HuH-7 (cell line): ENCODE measurements around the gene FRZB.
"Not testable (repeated sequence)": the region's sequence is repeated elsewhere in the genome, so short reads cannot be mapped to it uniquely, and the experiment has no call there.

ENCODE experiments used
- DNase-seq: peaks from one replicate; pipeline ENCODE4 v3.0.0; 2011; ENCODE audit warnings: low spot score

FRZB gene

DNA sequence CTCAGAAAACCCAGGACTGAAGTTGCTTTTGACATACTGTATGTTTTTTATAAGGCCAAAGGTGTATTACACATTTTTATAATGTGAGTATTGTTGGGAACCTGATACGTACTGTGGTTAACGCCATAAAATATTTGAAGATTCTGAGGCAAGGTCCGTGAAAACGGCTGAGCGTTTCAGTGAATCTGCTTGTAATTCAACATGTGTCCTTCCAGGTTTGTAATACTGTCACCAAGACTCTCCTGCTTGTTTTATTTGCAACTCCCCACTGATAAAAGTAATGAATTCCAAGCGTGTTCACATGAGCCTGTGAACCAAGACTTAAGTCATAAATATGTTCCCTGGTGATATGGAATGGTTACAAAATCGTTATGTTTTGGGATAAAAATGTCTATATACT lies 23.9 kb upstream of the FRZB start:
- no peak for DNase-seq

DNA sequence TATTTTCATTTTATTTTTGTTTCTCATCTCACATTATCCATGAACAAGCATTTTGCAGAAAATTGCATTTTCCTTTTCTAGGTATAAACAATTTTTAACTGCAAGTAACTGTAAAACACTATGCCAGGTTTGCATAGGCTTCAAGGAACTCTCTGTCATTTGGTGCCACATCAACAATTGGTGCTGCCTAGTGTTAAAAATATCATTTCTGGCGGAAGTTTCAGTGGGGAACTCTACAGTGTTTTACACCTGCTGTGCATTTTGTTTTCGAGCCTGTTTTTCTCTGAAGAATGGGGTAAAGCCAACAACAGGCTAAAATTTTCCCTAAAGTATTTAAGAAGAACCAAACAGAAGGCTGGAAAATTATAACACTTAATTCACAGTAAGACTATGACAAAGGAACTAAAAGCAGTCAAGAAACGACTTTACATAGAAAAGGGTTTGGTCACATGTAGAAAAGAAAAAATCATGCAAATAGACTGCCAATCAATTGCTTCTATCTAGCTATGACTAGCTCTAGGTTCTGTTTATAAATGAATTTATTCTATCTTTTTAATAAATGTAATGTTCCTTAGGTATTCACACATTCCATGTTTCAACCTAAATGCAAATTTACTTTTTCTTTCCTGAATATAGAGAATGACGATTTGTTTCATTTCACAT lies 21.4 kb upstream of the FRZB start:
- no peak for DNase-seq

DNA sequence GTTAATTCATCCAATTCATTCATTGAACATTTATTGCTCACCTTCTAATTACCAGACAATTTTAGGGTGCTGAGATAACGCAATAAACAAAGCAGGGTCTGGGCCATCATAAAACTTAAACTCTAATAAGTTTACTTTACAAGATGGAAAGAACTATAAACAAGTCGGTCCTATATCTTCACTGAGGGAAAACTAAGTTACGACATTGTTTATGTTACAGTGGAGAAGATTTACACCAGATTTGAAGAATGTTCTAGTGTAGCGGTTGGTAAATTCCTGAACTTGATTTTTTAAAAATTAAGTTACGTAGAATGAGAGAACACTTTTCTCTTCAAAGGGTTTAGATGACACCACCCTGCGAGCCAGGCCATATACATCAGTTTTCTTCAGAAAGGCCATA lies 20.7 kb upstream of the FRZB start:
- no peak for DNase-seq

DNA sequence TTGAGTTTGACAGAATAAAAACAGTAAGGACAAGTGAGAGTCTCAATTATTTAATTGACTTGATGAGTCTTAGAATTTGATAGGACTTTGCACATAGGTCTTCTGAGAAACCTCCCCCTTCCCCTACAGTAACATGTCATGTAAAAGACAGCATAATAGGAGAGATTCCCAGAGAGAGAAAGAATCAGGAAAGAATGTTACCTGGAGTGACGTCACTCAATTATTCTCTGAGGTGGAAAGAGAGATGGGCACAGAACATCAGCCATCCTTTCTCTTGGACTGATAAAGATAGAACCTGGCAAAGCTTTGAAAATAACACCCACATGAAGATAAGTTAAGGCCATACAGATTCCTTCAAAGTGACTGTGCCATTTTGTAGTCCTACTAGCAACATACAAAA lies 19.3 kb upstream of the FRZB start:
- no peak for DNase-seq

DNA sequence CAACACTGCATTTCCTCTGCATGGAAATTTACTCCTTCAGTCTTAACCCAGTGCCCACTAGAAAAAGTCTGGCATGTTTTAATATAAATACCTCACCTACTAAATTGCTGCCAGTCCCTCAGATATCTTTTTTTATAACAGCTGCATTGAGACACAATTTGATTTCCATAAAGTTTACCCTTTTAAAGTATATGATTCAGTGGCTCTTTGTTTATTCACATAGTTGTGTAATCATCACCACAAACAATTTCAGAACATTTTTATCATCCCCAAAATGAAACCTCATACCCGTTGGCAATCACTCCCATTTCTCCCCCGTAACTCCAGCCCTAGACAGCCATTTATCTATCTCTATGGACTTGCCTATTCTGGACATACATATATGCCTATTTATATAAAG lies 17.0 kb upstream of the FRZB start:
- DNase-seq, result no peak

DNA sequence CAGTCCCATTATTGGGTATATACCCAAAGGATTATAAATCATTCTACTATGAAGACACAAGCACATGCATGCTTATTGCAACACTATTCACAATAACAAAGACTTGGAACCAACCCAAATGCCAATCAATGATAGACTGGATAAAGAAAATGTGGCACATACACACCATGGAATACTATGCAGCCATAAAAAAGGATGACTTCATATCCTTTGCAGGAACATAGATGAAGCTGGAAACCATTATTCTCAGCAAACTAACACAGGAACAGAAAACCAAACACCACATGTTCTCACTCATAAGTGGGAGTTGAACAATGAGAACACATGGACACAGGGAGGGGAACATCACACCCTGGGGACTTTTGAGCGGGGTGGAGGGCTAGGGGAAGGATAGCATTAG lies 13.7 kb upstream of the FRZB start:
- not testable (repeated sequence) for DNase-seq

DNA sequence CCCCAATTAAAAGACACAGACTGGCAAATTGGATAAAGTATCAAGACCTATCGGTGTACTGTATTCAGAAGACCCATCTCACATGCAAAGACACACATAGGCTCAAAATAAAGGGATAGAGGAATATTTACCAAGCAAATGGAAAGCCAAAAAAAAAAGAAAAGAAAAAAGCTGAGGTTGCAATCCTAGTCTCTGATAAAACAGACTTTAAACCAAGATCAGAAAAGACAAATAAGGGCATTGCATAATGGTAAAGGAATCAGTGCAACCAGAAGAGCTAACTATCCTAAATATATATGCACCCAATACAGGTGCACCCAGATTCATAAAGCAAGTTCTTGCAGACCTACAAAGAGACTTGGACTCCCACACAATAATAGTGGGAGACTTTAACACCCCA lies 10.2 kb upstream of the FRZB start:
- not testable (repeated sequence) for DNase-seq

DNA sequence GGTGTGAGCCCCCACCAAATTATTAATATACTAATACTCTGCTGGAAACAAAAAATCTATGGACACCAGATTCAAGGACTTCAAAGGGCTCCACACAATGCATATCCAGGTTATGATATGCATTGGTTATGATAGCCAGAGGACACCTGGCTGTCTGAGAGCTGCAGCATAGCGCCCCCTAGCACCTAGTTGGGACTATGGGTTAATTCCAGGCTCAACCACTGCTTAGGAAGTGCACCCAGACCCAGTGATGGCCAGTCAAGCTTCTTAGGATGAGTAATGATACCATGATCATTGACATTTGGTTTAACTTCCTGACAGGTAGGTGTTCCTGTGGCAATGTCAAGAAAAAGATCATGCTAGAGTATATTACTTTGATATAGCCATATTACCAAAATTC lies 3.8 kb upstream of the FRZB start:
- peak; percentile 65 for DNase-seq

DNA sequence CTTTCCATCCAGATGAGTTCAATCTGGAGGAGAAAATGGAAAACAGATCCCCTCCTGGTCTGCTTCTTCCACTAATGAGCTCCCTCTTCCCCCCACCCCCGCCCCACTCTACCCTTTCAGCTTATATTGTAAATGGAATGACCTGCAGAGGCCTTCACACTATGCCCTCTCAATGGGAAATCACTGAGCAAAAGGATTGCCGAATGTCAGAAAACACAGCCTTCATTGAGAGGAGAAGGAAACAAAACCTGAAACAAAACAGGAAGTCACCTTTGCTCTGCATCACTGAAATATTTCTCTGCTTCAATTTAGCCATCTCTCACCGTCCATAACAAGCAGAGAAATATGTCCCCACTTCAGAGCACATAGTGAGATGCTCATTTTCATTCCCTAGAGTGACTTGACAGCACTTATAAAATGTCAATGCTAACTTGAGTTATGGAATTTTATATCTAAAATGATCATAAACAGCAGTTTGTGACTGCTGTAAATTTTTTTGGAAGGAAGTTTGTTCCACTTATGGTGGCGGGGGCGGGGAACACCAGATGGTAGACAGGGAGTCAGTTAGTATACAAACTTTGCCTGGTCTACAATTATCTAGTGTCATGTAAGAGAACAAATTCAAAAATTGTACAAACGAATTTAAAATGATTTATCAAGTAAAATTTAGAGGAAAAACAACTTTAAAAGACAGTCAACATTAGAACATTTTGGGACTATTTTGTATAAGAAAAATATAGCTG lies 1.8 kb upstream of the FRZB start:
- no peak for DNase-seq

DNA sequence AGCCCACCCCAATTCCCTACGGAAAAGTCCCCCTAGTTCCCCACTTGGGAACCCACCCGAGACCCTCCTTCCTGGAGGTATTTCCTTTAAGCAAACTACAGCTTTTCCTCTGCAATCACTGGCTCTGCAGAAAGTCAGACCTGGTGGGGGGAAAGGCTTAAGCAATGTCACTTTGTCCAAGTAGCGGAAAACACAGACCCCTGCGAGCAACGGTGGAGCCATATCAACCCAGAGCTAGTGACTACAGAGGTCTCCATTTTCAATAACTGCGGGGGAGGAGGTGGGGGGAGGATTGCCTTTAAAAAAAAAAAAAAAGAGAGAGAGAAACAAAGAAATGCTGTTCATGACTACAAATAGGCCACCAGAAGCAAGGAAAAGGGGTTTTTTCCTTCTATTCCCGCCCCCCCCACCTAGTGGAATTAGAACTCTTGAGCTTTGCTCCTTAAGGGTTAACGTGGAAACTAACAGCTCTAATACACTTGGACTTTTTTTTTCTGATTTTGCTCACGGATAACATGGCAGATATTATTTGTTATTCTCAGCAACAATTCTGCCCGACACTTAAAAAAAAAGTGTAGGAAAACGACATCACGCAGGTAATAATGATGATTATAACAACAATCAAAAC lies 1.1 kb upstream of the FRZB start:
- DNase-seq, result no peak

DNA sequence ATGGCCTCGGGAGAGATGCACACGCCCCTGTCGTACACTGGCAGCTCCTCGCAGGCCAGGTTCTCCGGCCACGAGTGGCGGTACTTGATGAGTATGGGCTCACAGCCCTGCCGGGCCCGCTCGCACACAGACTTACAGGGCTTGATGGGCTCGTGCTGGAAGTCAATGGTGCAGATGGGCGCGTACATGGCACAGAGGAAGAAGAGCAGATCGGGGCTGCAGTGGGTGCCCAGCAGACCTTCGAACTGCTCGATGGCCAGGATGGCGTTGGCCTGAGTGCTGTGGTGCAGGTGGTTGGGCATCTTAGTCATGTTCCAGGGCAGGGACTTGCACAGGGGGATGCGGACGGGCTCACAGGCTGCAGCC lies 359 bp downstream of the FRZB start:
- no peak for DNase-seq

DNA sequence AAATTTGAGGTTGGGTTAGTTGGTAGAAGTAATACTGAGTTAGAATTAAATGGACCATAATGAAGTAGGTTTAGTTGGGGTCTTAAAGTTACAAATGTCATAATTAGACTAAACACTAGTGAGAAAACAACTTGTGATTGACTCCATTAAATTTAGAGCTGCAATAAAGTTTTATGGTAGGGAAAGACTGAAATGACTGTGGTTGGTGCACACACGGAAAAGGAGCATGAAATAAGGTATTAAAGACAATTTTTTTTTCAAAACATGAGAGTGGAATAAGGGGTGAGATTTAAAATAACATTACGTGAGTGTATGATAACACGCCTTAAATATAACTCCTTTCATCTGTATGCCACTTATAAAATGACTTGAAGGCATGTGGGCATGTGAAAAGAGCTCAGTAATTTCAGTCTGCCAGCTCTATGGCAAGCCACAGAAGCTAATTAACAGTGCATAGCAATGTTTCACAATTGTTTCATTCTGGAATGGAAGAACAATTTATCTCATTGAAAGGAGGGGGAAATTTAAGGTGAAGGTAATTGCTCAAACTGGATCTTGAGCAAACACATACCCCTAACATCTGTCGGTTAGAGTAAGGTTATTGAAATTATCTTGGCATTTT lies 1.4 kb downstream of the FRZB start:
- no peak for DNase-seq

DNA sequence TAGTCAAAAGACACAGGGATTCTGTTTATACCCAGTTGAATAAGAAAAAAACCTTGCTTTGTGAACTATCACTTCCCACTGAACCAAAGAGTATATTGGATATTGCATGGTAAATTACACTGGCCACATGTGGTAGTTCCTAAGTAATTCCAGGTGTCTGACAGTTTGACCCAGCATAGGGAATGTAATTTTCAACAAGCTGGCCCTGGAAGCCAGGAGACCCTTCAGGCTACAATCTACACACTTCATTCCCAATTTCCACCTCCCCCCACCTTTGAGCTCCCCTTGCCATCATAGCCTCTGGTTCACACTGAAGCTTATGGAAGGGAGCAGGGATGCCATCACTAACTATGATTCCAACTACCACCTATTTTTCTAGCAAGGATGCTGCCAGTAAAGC lies 2.8 kb downstream of the FRZB start:
- no peak for DNase-seq

DNA sequence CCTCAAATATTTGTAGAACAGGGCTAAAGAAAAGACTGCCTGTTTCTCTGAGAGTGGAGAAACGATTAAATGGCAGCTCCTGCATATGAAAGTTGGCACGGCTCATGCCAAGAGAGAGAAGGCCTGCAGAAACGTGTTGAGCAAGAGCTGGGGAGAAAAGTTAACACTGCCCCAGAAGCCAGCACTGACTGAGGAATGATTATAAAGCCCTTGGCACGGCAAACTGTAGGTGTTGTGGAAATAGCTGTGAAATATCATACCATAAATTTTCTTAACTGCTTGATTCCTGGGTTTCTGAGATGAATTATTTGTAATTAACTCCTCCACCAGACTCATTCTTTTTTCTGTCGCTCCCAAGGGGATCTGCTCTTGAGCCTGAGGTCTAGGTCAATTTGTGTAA lies 4.3 kb downstream of the FRZB start:
- no peak for DNase-seq

DNA sequence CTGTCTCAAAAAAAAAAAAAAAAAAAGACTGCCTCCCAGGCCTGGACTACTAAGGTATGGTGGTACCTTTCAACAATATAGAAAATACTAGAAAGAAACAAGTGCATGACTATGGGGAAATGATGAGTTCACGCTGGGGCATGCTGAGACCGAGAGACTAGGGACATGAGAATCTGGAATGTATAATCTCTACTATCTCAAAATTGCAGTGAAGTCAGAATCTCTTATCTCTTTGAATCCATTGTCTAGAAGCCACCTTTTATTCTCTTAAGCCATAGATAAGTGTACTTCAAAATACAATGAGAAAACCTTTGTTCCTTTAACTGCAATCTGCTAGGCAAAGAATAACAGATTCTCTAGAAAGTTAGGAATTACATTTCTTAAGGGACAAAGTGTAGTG lies 5.6 kb downstream of the FRZB start:
- DNase-seq, result no peak

DNA sequence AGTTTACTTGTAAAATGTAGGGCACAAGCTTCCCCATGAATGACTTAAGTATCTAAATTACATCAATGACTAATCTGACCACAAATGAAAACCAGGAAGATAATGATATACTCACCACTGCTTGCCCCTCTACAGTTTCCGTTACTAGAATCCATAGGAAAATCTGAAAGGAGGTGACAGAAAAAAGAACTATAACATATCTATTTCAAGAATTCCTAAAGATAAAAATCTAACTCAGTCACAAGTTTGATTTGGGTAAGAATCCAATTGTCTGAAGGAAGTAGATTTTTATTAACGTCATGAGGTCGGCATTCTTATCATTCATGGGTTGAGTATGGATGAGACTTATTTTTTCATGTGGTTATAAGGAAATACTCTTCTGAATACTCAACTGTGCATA lies 7.8 kb downstream of the FRZB start:
- DNase-seq, result no peak

DNA sequence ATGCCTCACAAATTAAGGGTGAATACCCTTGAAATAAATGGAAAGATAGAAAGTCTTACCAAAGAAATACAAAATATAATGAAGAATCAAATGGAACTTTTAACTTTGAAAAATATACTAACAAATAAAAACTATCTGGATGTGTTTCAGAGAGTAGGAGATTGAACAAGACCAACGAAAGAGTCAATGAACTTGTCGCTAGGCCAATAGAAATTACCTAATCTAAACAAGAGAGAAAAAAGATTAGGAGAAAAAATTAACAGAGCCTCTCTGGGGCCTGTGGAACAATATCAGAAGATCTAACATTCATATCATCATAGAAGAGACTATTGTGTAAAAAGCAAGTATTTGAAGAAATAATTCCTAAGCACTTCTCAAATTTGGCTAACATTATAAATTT lies 11.1 kb downstream of the FRZB start:
- no peak for DNase-seq

DNA sequence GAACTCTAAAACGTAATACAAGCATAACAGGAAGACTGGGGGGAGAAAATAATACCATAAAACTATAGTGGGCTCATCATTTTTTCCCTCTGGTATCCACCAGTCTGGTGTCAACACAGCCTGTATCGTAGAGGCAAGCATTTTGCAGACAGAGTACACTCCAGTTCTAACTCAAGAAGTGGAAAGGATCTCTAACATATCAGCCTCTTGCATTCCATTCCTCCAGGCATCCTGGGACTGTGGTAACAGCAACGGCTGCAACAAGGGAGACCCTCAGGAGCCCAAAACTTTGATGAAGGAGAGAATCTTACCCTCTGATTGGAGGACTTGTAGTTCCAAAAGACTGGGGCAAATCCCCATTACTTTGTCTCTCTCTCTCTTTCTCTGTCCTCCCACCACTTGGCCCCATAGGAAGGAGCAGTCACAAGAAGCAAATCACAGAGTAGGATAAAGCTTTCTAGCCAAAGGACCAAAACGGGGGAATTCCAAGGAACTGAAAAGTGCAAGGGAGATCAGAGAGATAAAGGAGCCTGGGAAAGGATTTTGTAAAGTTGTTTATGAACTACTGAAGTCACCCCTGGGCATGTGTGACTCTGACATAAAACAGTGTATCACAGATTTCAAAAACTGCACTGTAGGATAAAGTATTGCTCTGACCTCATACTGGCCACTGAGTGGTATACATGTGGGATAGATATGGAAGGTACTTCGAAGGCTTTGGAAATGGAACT lies 11.9 kb downstream of the FRZB start:
- DNase-seq, result no peak

DNA sequence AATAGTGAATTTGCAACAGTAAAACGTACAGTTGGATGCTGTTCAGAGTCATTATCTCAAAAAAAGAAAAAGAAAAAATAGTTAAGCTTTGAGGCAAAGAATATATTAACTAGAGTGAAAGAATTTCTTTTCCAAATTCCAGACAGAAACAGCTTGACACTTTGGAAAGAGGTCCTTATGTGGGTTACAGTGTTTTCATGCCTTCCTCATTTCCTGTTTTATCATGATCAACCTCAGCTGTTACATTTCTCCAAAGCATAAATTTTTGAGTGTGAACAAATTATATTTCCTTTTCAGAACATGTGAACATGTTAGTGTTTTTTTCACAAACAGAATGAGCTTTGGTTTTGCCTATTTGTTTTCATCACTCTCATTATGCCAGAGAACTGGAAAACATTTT lies 13.6 kb downstream of the FRZB start:
- no peak for DNase-seq

DNA sequence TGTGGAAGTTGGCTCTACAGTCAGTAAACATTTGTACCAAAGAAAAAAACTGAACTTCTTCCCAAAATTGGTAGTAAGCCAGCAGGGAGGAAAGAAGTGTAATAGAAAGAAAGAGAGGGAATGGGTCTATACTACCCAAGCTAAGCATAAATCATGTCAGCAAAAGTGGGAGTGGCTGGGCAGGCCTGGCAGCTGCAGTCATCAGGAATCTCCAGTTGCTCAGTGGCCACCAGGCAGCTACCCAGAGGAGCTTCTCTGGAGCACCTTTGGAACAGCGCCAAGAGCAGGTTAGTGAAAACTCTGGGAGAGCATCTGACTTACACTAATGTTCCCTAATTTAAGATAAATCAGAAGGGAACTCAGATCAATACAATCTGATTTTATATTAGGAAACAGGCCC lies 14.3 kb downstream of the FRZB start:
- DNase-seq, result no peak

DNA sequence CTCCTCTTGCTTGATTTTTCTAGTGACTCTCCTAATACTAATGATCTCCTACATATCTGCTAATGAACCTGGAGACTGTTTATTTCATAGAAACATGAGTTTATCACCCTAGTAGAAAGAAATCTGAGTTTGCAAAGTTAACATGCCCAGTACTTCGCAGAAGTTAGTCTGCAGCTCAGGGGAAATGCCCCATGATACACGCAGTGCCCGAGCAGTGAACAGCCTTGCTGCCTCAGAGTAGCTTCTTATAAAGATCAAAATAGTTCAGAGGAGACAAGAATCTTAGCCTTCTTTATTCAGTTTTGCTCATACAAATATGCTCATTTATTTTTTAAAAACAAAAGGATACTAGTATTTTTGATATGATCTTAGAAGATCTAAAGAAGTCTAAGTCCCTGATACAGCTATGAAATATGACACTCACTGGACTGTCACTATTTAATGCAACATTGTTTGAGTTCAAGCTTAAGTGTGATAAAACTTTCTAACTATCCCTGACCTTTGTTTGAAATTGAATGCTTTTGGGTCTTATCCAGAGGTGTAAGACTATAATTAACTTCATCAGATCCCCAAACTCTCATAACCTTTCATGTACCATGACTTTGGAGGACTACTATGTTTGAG lies 20.5 kb downstream of the FRZB start:
- DNase-seq, result no peak

DNA sequence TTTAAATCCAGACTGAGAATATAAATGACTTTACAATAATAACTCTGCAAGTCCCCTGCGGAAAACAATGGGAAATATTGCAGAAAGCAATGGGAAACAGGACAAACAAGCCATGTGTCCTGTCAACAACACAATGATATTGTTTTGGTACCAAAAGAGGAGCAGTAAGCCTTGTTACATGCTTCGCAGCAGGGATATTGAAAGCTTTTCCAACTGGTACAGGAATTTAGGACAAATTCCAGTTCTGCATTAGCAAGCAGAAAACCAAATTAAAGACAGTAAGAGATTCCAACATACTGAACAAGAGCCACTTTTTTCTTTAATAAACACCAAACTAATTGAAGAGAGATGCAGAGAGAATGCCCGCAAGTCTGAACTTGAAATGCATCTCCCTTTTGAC lies 30.0 kb downstream of the FRZB start:
- DNase-seq, result no peak
